ENCODE results near the gene ZNF221. TPM values are rescaled to one million over a fixed set of nuclear protein-coding genes. Genes with fewer than 3 reads are reported as not detected.

The ZNF221 gene
- total and polyA plus RNA-seq, 2 donors (not counting 3 experiments of a cell fraction or from before 2014, with no cell fraction given): 1.4 to 4.2 TPM

DNA sequence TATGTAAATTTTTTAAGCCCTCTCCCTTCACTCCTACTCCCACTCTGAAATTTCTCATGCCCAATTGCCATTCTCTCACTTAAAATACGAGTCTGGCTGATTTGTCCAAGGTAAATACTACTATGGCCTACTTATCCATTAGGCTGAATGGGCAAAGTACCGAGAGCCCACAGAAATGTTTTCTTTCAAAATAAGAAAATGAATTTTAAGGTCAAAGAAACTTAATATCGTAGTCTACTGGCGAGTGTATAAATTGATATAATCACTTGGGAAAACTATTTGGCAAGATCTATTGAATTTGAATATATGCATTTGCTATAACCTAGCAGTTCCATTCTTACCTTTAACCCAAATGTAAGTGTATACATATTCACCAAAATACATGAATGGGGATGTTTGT lies 48.6 kb upstream of the ZNF221 start:
- H3K36me3 ChIP-seq (ENCODE audit: control insufficient read depth in 2 of 2, extremely low read depth in 1 of 2, insufficient read depth in 2 of 2, low read length in 2 of 2): no peaks in the 10 kb centered on the region
- H3K27me3 ChIP-seq (ENCODE audit: control insufficient read depth in 2 of 2, insufficient read depth in 2 of 2, low read length in 2 of 2): no peaks in the 10 kb centered on the region
- H3K4me2 ChIP-seq (ENCODE audit: insufficient read depth, low read length): peak overlapping the region; percentile 80
- peaks cover 8% of the 10 kb centered on the region for H3K4me1 ChIP-seq (ENCODE audit: control insufficient read depth, extremely low read depth, insufficient read depth, low read length)
- intact Hi-C loops (cut with micrococcal nuclease): no loop called here
- H3K79me2 ChIP-seq (ENCODE audit: control insufficient read depth, insufficient read depth, low read length): no peaks in the 10 kb centered on the region
- H3K27ac ChIP-seq (ENCODE audit: insufficient read depth, low read depth, low read length): no peak overlapping the region
- ChIA-PET POLR2A (no interaction called here), CTCF (interaction anchor here (1.3 to 1.5 kb wide), 3 partner anchors 12 to 93 kb away, joined by 3 to 11 read pairs (median 5); partner anchors contain the start of gene ZNF221)
- FAIRE-seq: no peak
- no peaks in the 10 kb centered on the region for H3K9me3 ChIP-seq (replicated peaks; ENCODE audit: control insufficient read depth, insufficient read depth, low read length)
- H3K4me3 ChIP-seq (replicated peaks in 1 of 3; ENCODE audit: insufficient read depth in 1 of 3, low read depth in 1 of 3, low read length in 3 of 3): no peak overlapping the region
- H4K20me1 ChIP-seq (replicated peaks; ENCODE audit: control insufficient read depth, extremely low read depth, insufficient read depth, low read length): no peaks in the 10 kb centered on the region
- no peak overlapping the region for H3K9ac ChIP-seq (replicated peaks; ENCODE audit: extremely low read depth, insufficient read depth, low read length)
- no peaks in the 10 kb centered on the region for H3K9me1 ChIP-seq (replicated peaks; ENCODE audit: control insufficient read depth, extremely low read depth, insufficient read depth, low read length)
- no TSS peak for BruUV-seq (replicated peaks)
- dilution Hi-C loops (cut with MboI; ENCODE audit: extremely low pct_ligation_motif_present, low sequenced_read_pairs): no loop called here
- peak overlapping the region; percentile 99 for H2AFZ ChIP-seq (ENCODE audit: low read depth, low read length)
- TF ChIP-seq POLR2A (IDR thresholded peaks at IDR 0.05; ENCODE audit: low read depth, low read length): no peak
- no peak for TF ChIP-seq JUN (IDR thresholded peaks at IDR 0.05; ENCODE audit: borderline replicate concordance, insufficient read depth, insufficient read length, low read depth)
- TF ChIP-seq FOS (IDR thresholded peaks at IDR 0.05; ENCODE audit: borderline replicate concordance, insufficient read depth, low read length): no peak
- no peak for TF ChIP-seq MYC (IDR thresholded peaks at IDR 0.05; ENCODE audit: low read depth, low read length)
- TF ChIP-seq EZH2 (IDR thresholded peaks at IDR 0.05; ENCODE audit: borderline replicate concordance, low read depth, low read length, severe bottlenecking): no peak
- TF ChIP-seq, protein P1, sequence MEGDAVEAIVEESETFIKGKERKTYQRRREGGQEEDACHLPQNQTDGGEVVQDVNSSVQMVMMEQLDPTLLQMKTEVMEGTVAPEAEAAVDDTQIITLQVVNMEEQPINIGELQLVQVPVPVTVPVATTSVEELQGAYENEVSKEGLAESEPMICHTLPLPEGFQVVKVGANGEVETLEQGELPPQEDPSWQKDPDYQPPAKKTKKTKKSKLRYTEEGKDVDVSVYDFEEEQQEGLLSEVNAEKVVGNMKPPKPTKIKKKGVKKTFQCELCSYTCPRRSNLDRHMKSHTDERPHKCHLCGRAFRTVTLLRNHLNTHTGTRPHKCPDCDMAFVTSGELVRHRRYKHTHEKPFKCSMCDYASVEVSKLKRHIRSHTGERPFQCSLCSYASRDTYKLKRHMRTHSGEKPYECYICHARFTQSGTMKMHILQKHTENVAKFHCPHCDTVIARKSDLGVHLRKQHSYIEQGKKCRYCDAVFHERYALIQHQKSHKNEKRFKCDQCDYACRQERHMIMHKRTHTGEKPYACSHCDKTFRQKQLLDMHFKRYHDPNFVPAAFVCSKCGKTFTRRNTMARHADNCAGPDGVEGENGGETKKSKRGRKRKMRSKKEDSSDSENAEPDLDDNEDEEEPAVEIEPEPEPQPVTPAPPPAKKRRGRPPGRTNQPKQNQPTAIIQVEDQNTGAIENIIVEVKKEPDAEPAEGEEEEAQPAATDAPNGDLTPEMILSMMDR (IDR thresholded peaks at IDR 0.05; ENCODE audit: extremely low read depth in 1 of 2, insufficient read depth in 1 of 2, low read depth in 1 of 2, low read length in 2 of 2): no peak
- TF ChIP-seq, protein P2, sequence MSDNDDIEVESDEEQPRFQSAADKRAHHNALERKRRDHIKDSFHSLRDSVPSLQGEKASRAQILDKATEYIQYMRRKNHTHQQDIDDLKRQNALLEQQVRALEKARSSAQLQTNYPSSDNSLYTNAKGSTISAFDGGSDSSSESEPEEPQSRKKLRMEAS (IDR thresholded peaks at IDR 0.05; ENCODE audit: insufficient read depth, insufficient read length): no peak
- TF ChIP-seq POLR2AphosphoS5 (IDR thresholded peaks at IDR 0.05; ENCODE audit: insufficient read depth, low read depth, low read length): no peak
- TF ChIP-seq GATA2 (IDR thresholded peaks at IDR 0.05; ENCODE audit: insufficient read depth, insufficient read length, low read depth, low read length): no peak
- DNase-seq (ENCODE audit: low read depth, low spot score): no peak
